Trophoblast cell (in vitro differentiated cells and primary cell): ENCODE measurements around the gene ARHGAP20.
"Not testable (repeated sequence)": the region's sequence is repeated elsewhere in the genome, so short reads cannot be mapped to it uniquely, and the experiment has no call there.

Experiments used
- DNase-seq, 2 donors: peaks; one replicate each; pipeline ENCODE4 v3.0.0-alpha.2; 2016
- H2AFZ ChIP-seq: 2 replicates; pipeline ENCODE4 v1.6.1; 2013; ENCODE audit warnings: low read length, moderate library complexity, mild to moderate bottlenecking; ENCODE audit not compliant: insufficient read depth, poor library complexity
- H2AK5ac ChIP-seq: 2 replicates; pipeline ENCODE4 v1.6.1; 2013; ENCODE audit warnings: mild to moderate bottlenecking, low read length
- H2BK120ac ChIP-seq: 2 replicates; pipeline ENCODE4 v1.6.1; 2013; ENCODE audit warnings: low read length, mild to moderate bottlenecking, moderate library complexity; ENCODE audit not compliant: insufficient read depth, poor library complexity
- H2BK12ac ChIP-seq: 2 replicates; pipeline ENCODE4 v1.6.1; 2013; ENCODE audit warnings: mild to moderate bottlenecking, low read length, moderate library complexity
- H2BK5ac ChIP-seq: 2 replicates; pipeline ENCODE4 v1.6.1; 2013; ENCODE audit warnings: low read length, low read depth, moderate library complexity, mild to moderate bottlenecking; ENCODE audit not compliant: poor library complexity
- H3K14ac ChIP-seq: 2 replicates; pipeline ENCODE4 v1.6.1; 2013; ENCODE audit warnings: mild to moderate bottlenecking, low read length
- H3K18ac ChIP-seq: 2 replicates; pipeline ENCODE4 v1.6.1; 2013; ENCODE audit warnings: mild to moderate bottlenecking, low read length
- H3K23ac ChIP-seq: 2 replicates; pipeline ENCODE4 v1.6.1; 2013; ENCODE audit warnings: low read length
- H3K27ac ChIP-seq: 2 replicates; pipeline ENCODE4 v1.5.1; 2013; ENCODE audit warnings: low read depth, mild to moderate bottlenecking, inconsistent platforms, low read length, moderate library complexity
- H3K27me3 ChIP-seq: 2 replicates; pipeline ENCODE4 v1.6.1; 2013; ENCODE audit warnings: inconsistent platforms, mild to moderate bottlenecking, low read length, moderate library complexity; ENCODE audit not compliant: insufficient read depth
- H3K36me3 ChIP-seq, 2 experiments: 1 replicate in 1 of 2; 2 replicates in 1 of 2; pipeline ENCODE4 v1.6.1; 2013; ENCODE audit warnings: low read length in 2 of 2, mild to moderate bottlenecking in 2 of 2, moderate library complexity in 1 of 2; ENCODE audit not compliant: insufficient read depth in 2 of 2, control insufficient read depth in 1 of 2
- H3K4ac ChIP-seq: 2 replicates; pipeline ENCODE4 v1.6.1; 2013; ENCODE audit warnings: low read depth, mild to moderate bottlenecking, low read length, moderate library complexity
- H3K4me1 ChIP-seq, 2 experiments: 1 replicate in 1 of 2; 2 replicates in 1 of 2; pipeline ENCODE4 v1.6.1; 2013; ENCODE audit warnings: low read length in 2 of 2, mild to moderate bottlenecking in 2 of 2, moderate library complexity in 1 of 2; ENCODE audit not compliant: insufficient read depth in 2 of 2, control insufficient read depth in 1 of 2
- H3K4me2 ChIP-seq: 2 replicates; pipeline ENCODE4 v1.6.1; 2013; ENCODE audit warnings: inconsistent platforms, mild to moderate bottlenecking, low read length, moderate library complexity
- H3K4me3 ChIP-seq: 2 replicates; pipeline ENCODE4 v1.5.1; 2013; ENCODE audit warnings: mild to moderate bottlenecking, low read depth, low read length, inconsistent platforms
- H3K79me1 ChIP-seq: one replicate; pipeline ENCODE4 v1.6.1; 2013; ENCODE audit warnings: low read length
- H3K79me2 ChIP-seq: 2 replicates; pipeline ENCODE4 v1.6.1; 2013; ENCODE audit warnings: low read length, mild to moderate bottlenecking; ENCODE audit not compliant: control insufficient read depth, insufficient read depth, poor library complexity
- H3K9ac ChIP-seq: 2 replicates; pipeline ENCODE4 v1.6.1; 2013; ENCODE audit warnings: mild to moderate bottlenecking, low read length
- H3K9me3 ChIP-seq: 2 replicates; pipeline ENCODE4 v1.6.1; 2013; ENCODE audit warnings: low read depth, mild to moderate bottlenecking, control low read depth, inconsistent platforms, low read length; ENCODE audit not compliant: insufficient read depth
- H4K12ac ChIP-seq: 2 replicates; pipeline ENCODE4 v1.6.1; 2013; ENCODE audit warnings: low read depth, mild to moderate bottlenecking, low read length, moderate library complexity
- H4K8ac ChIP-seq: 2 replicates; pipeline ENCODE4 v1.6.1; 2013; ENCODE audit warnings: low read depth, mild to moderate bottlenecking, low read length, moderate library complexity
- H4K91ac ChIP-seq: one replicate; pipeline ENCODE4 v1.6.1; 2013; ENCODE audit warnings: low read depth, mild to moderate bottlenecking, low read length, moderate library complexity
- WGBS: extraction: QIAGEN DNeasy Blood & Tissue Kit; methylation state at CpG from one replicate; pipeline ENCODE4 v1.1.7; 2013; ENCODE audit warnings: missing lambda C conversion rate; ENCODE audit not compliant: insufficient read length, insufficient coverage; ENCODE audit errors: extremely low coverage; 5-methylcytosine and 5-hydroxymethylcytosine counted together

The ARHGAP20 gene

GRCh38 chr11:110629594-110629993, 82.6 kb downstream of the ARHGAP20 start:
- H3K4ac ChIP-seq, result no peak overlapping the region
- WGBS, result no CpG with 5 or more reads among the region's 4 CpGs
- no peak overlapping the region for H3K18ac ChIP-seq
- no peak overlapping the region for H2BK5ac ChIP-seq
- no peak overlapping the region for H4K91ac ChIP-seq
- H3K23ac ChIP-seq, result no peak overlapping the region
- no peak for DNase-seq
- H3K27ac ChIP-seq, result no peak overlapping the region
- H3K36me3 ChIP-seq, result no peaks in the 10 kb centered on the region
- H3K79me2 ChIP-seq, result no peaks in the 10 kb centered on the region
- H3K4me1 ChIP-seq, result no peaks in the 10 kb centered on the region
- no peak overlapping the region for H2BK12ac ChIP-seq
- H4K12ac ChIP-seq, result no peak overlapping the region
- H3K79me1 ChIP-seq, result no peaks in the 10 kb centered on the region
- no peak overlapping the region for H3K4me2 ChIP-seq
- H3K4me3 ChIP-seq, result no peak overlapping the region
- no peak overlapping the region for H3K14ac ChIP-seq
- no peak overlapping the region for H2AK5ac ChIP-seq
- no peak overlapping the region for H2AFZ ChIP-seq
- no peaks in the 10 kb centered on the region for H3K27me3 ChIP-seq
- no peak overlapping the region for H2BK120ac ChIP-seq
- H3K9me3 ChIP-seq, result no peaks in the 10 kb centered on the region
- H3K9ac ChIP-seq, result no peak overlapping the region
- no peak overlapping the region for H4K8ac ChIP-seq

GRCh38 chr11:110621826-110622225, 90.4 kb downstream of the ARHGAP20 start:
- no peaks in the 10 kb centered on the region for H3K79me1 ChIP-seq
- H4K12ac ChIP-seq, result no peak overlapping the region
- no peaks in the 10 kb centered on the region for H3K4me1 ChIP-seq
- H3K27me3 ChIP-seq, result no peaks in the 10 kb centered on the region
- no peaks in the 10 kb centered on the region for H3K79me2 ChIP-seq
- no peak overlapping the region for H2BK12ac ChIP-seq
- no peak overlapping the region for H4K91ac ChIP-seq
- no peak overlapping the region for H2AFZ ChIP-seq
- H2AK5ac ChIP-seq, result no peak overlapping the region
- no peak overlapping the region for H4K8ac ChIP-seq
- no peak overlapping the region for H3K27ac ChIP-seq
- no peak overlapping the region for H3K4me2 ChIP-seq
- H3K36me3 ChIP-seq, result no peaks in the 10 kb centered on the region
- H3K9ac ChIP-seq, result no peak overlapping the region
- H3K14ac ChIP-seq, result no peak overlapping the region
- no peak for DNase-seq
- no peak overlapping the region for H2BK120ac ChIP-seq
- H3K4me3 ChIP-seq, result no peak overlapping the region
- H3K23ac ChIP-seq, result no peak overlapping the region
- H3K4ac ChIP-seq, result no peak overlapping the region
- H3K18ac ChIP-seq, result no peak overlapping the region
- no peaks in the 10 kb centered on the region for H3K9me3 ChIP-seq
- H2BK5ac ChIP-seq, result no peak overlapping the region
- no CpG with 5 or more reads among the region's 2 CpGs for WGBS

GRCh38 chr11:110619366-110619765, 92.9 kb downstream of the ARHGAP20 start:
- H3K23ac ChIP-seq, H3K4me3 ChIP-seq, H3K9me3 ChIP-seq, H3K79me2 ChIP-seq, H2BK12ac ChIP-seq, H2AFZ ChIP-seq, DNase-seq, H3K18ac ChIP-seq, H2AK5ac ChIP-seq, H3K79me1 ChIP-seq, H3K9ac ChIP-seq, H2BK5ac ChIP-seq, H4K8ac ChIP-seq, H3K36me3 ChIP-seq, H3K4ac ChIP-seq, H3K4me1 ChIP-seq, H3K14ac ChIP-seq, H4K12ac ChIP-seq, H3K27me3 ChIP-seq, H2BK120ac ChIP-seq, H3K27ac ChIP-seq, H4K91ac ChIP-seq, H3K4me2 ChIP-seq: not testable (repeated sequence)
- WGBS, result no CpG with 5 or more reads among the region's 1 CpG

- no peaks in the 10 kb centered on the region for H3K27me3 ChIP-seq
- no peak overlapping the region for H3K14ac ChIP-seq
- no peak overlapping the region for H3K4me2 ChIP-seq
- no peak overlapping the region for H4K8ac ChIP-seq
- no peaks in the 10 kb centered on the region for H3K79me1 ChIP-seq
- H3K18ac ChIP-seq, result no peak overlapping the region
- no peak overlapping the region for H4K91ac ChIP-seq
- H2BK12ac ChIP-seq, result no peak overlapping the region
- no peak overlapping the region for H3K27ac ChIP-seq
- H3K4me1 ChIP-seq, result no peaks in the 10 kb centered on the region
- no peak overlapping the region for H3K4ac ChIP-seq
- no peak overlapping the region for H2AFZ ChIP-seq
- no peak overlapping the region for H2AK5ac ChIP-seq
- H2BK5ac ChIP-seq, result no peak overlapping the region
- H3K4me3 ChIP-seq, result no peak overlapping the region
- DNase-seq, result peak in 1 of 2 donors; percentile 3
- H3K36me3 ChIP-seq, result no peaks in the 10 kb centered on the region
- WGBS, result no CpG with 5 or more reads among the region's 2 CpGs
- no peaks in the 10 kb centered on the region for H3K79me2 ChIP-seq
- no peak overlapping the region for H3K9ac ChIP-seq
- no peak overlapping the region for H4K12ac ChIP-seq
- H2BK120ac ChIP-seq, result no peak overlapping the region
- no peaks in the 10 kb centered on the region for H3K9me3 ChIP-seq
- H3K23ac ChIP-seq, result no peak overlapping the region
Observed at GRCh38 chr11:110614031-110614430, 98.2 kb downstream of the ARHGAP20 start.
